D721Med (cell line): ENCODE measurements around the gene NPAS3.

Experiments
- DNase-seq: peaks from one replicate; pipeline ENCODE4 v3.0.0; 2011; ENCODE audit warnings: low spot score; ENCODE audit not compliant: insufficient read length
- FAIRE-seq: peaks from 2 replicates; lab custom pipeline; 2011; peaks lifted over from hg19 to GRCh38; lab: Jason Lieb, UNC
- TF ChIP-seq, protein P1 (sequence below): IDR thresholded peaks from 2 replicates; pipeline ENCODE4 v1.5.1; 2012; ENCODE audit warnings: mild to moderate bottlenecking, control low read depth; ENCODE audit not compliant: insufficient read depth; ENCODE audit errors: missing control alignments

NPAS3 gene

DNA sequence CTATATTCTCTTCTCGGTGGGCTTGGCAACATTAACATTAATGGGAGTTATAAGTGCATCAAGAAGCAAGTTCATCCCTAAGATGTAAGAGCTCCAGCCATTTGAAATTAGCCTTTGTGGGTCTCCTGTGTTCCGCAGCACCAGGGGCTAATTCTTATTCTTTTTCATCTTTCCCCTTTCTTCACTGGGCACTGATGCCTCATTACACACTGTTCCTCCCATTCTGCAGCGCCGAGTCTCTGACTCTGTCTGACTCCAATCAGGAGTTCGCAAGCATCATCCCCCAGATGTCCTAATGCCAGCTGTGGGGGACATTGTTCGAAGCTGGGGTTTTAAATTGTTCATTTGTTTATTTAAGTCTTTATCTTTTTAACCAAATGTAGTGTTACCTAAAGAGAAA, 670.9 kb downstream of the NPAS3 start:
- TF ChIP-seq, protein P1, sequence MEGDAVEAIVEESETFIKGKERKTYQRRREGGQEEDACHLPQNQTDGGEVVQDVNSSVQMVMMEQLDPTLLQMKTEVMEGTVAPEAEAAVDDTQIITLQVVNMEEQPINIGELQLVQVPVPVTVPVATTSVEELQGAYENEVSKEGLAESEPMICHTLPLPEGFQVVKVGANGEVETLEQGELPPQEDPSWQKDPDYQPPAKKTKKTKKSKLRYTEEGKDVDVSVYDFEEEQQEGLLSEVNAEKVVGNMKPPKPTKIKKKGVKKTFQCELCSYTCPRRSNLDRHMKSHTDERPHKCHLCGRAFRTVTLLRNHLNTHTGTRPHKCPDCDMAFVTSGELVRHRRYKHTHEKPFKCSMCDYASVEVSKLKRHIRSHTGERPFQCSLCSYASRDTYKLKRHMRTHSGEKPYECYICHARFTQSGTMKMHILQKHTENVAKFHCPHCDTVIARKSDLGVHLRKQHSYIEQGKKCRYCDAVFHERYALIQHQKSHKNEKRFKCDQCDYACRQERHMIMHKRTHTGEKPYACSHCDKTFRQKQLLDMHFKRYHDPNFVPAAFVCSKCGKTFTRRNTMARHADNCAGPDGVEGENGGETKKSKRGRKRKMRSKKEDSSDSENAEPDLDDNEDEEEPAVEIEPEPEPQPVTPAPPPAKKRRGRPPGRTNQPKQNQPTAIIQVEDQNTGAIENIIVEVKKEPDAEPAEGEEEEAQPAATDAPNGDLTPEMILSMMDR, result no peak
- DNase-seq (no peak), FAIRE-seq (no peak)

DNA sequence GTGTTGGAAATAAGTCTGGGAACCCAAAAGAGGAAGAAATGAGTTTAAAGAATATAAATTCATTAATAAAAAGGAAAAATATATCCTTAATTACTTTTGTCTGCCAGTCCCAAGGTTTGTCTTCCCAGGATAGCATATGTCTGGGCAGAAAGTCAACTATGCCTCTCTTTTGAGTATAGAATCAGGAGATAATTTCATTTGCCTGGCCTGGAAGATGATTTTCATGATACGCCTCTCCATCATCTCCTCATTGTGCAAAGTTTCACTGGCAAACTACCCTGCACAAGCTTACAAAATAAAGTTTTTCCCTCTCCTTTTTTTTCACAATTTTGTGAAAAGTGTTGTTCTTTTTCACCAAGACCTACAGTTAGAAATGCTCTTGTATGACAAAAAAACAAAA, 671.4 kb downstream of the NPAS3 start:
- DNase-seq (no peak), FAIRE-seq (no peak)
- TF ChIP-seq, protein P1, result no peak

DNA sequence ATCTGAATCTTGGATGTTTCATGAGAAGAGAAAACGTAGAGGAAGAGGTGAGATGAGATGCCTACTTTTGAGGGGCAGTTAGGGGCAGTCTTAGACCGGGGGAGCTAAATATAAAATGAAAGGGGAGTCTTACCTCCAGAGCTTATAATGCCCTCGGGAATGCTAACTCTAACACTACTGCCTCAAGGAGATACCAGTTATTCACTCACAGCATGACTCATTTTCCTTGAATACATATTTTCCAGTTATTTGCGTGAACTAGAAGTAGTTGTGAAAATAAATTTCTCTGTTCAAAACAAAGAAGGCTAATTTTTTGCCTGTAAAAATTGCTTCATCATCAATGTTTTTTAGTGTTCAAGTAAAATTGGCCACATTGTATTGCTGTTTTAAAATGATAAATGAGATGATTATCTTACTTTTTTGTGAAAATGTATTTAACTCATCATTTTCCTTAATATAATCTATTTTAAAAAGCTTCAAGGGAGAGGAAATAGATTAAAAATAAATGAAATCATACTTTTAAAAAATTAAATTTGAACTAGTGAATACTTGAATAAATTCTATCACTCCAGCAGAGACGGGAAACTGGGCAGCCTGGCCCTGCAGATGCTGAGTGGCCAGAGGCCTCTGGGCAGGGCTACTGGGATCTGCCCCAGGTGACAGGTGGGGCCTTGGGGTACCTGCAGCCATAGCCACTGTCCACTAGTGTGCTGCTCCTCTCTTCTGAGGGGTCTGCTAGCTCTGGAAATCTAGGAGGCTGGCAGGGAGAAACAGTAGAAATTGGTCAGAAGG, 672.9 kb downstream of the NPAS3 start:
- FAIRE-seq (no peak), DNase-seq (no peak)
- TF ChIP-seq, protein P1, result no peak

DNA sequence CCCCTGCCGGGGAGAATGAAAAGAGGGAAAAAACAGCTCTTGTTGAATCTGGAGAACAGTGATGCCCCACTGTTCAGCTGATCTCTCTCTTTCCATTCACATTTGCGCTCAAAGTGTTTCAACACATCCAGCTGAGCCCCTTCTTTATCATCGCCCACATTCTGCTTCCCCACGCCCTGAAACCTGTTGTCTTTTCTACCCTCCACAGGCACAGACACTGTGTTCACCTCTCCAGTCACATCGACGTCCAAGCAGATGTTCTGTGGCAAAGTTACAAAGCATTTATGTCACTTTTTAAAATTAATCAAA, 673.5 kb downstream of the NPAS3 start:
- TF ChIP-seq, protein P1, result no peak
- FAIRE-seq, result no peak

DNA sequence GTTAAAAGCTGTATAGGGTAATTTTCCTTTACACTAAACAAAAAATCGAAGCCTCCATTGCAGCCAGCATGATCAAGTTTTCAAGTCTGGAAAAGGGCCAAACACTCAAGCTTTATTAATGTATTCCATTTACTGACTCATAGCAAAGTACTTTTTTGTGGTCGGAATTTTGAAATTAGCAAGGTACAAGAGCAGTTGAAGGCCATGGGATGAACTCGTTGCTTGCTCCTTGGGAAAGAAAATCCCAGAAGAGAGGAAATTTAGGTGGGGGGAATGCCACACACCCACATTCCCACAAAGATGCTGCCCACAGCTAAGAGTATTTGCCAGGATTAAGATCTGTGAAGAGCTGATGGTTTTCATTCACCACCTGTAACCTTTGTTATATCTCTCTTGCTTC, 678.5 kb downstream of the NPAS3 start:
- FAIRE-seq, result no peak
- DNase-seq, result no peak
- TF ChIP-seq, protein P1, result no peak

More for the DNA sequence above, 673.5 kb downstream of the NPAS3 start:
- no peak for DNase-seq

DNA sequence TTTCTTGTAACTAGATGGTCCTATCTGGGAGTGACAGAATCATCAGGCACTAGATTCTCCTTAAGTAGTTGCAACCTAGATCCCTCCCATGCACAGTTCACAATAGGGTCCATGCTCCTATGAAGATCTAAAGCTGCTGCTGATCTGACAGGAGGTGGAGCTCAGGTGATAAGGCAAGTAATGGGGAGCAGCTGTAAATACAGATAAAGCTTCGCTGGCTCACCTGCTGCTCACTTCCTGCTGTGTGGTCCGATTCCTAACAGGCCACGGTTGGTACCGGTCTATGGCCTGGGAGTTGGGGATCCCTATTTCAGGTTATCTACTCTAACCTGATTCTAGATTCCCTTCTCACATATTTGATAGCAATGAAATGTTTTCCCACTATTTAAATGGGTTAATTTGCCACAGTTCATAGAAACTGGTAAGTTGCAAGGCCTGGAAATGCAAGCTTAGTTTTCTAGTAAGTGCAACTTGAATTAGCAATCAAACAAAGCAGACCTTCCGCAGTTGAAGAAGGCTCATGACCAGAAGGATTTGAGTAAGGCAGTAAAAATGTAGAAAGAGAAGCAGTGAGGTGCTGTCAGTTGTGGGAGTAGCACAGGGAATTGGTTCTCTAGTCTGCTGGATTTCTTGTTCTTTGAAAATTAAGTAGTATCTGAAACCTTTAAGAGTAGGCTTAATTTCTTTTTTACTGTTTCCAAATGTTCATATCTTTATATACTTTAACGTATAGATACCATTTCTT, 679.9 kb downstream of the NPAS3 start:
- FAIRE-seq (no peak), DNase-seq (no peak)
- TF ChIP-seq, protein P1, result no peak

DNA sequence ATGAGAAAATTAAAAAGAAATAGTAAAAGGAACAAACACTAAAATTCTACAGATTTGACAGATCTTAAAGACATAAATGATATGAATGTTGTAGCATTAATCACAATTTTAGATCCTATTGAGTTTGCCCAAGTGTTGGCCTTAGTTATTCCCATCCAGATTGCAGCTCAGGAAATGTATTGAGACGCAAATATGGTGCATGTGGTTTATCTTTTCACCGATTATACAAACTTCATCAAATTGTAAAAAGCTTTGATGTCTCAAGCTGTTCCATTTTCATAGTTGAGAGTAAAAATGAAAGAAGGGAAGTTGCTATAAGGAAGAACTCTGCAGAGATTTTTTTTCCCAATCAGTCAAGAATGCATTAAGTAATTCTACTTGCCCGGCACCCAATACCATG, 683.8 kb downstream of the NPAS3 start:
- TF ChIP-seq, protein P1, result no peak
- no peak for DNase-seq
- FAIRE-seq, result no peak
